IMR-90 (cell line): Measurements from ENCODE around the gene HAS3.

Source experiments
- POLR2A ChIP-seq: IDR thresholded peaks from 2 replicates; pipeline ENCODE4 v1.6.1; 2012; ENCODE audit warnings: mild to moderate bottlenecking, low read depth, low read length
- RAD21 ChIP-seq: IDR thresholded peaks from 2 replicates; pipeline ENCODE4 v1.6.1; 2012; ENCODE audit warnings: low read length, improper control_type of control experiment
- RFX5 ChIP-seq: IDR thresholded peaks from 2 replicates; pipeline ENCODE4 v1.8.0; 2012; ENCODE audit warnings: low read depth, mild to moderate bottlenecking, low read length, moderate library complexity
- TF ChIP-seq, protein P1 (sequence below): conservative IDR thresholded peaks from 2 replicates; pipeline ENCODE4 v1.5.1; 2012; ENCODE audit warnings: mild to moderate bottlenecking, low read depth, low read length, improper control_type of control experiment

- TF ChIP-seq RFX5 (no peak), RAD21 (no peak), POLR2A (no peak)
- TF ChIP-seq, protein P1, sequence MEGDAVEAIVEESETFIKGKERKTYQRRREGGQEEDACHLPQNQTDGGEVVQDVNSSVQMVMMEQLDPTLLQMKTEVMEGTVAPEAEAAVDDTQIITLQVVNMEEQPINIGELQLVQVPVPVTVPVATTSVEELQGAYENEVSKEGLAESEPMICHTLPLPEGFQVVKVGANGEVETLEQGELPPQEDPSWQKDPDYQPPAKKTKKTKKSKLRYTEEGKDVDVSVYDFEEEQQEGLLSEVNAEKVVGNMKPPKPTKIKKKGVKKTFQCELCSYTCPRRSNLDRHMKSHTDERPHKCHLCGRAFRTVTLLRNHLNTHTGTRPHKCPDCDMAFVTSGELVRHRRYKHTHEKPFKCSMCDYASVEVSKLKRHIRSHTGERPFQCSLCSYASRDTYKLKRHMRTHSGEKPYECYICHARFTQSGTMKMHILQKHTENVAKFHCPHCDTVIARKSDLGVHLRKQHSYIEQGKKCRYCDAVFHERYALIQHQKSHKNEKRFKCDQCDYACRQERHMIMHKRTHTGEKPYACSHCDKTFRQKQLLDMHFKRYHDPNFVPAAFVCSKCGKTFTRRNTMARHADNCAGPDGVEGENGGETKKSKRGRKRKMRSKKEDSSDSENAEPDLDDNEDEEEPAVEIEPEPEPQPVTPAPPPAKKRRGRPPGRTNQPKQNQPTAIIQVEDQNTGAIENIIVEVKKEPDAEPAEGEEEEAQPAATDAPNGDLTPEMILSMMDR, result no peak
These were observed 11.5 kb downstream of the HAS3 start for GRCh38 chr16:69116906-69117305.
